Measurements from ENCODE around the gene ZBTB5.
A peak's percentile ranks its signal among the peaks of the same experiment; 100 is the strongest.

ZBTB5 gene

DNA sequence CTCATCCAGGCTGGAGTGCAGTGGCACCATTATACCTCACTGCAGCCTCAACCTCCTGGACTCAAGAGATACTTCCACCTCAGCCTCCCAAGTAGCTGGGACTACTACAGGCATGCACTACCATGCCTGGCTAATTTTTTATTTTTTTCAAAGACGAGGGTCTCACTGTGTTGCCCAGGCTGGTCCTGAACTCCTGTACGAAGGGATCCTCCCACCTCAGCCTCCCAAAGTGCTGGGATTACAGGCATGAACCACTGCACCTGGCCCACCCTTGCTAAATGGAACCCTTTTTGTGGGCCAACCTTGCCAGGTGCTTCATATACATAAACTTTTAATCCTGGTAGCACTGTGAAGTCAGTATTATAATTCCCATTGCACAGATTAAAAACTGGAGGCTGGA, 41.7 kb downstream of the ZBTB5 start:
- Histone ChIP-seq H3K4me3 (ENCODE audit: low read length) (no peak overlapping the region), H3K27me3 (ENCODE audit: insufficient read depth, low read length, poor library complexity) (no peaks in the 10 kb centered on the region), H2AK5ac (ENCODE audit: low read length) (no peak overlapping the region), H3K18ac (ENCODE audit: low read length) (no peak overlapping the region), H3K23ac (ENCODE audit: low read length) (no peak overlapping the region), H3K79me2 (ENCODE audit: control insufficient read depth, insufficient read depth, low read length) (peaks cover 20% of the 10 kb centered on the region), H3K4me1 (ENCODE audit: control insufficient read depth, low read depth, low read length) (peaks cover 7% of the 10 kb centered on the region), H3K36me3 (ENCODE audit: control insufficient read depth, insufficient read depth, low read length) (peaks cover 2% of the 10 kb centered on the region), H4K5ac (ENCODE audit: low read length) (no peak overlapping the region), H3K79me1 (ENCODE audit: low read length) (peaks cover 21% of the 10 kb centered on the region), H4K8ac (ENCODE audit: low read depth, low read length) (no peak overlapping the region), H2BK15ac (replicated peaks; ENCODE audit: low read depth) (no peak overlapping the region), H3K4ac (ENCODE audit: low read depth, low read length) (no peak overlapping the region), H3K9ac (ENCODE audit: low read length) (peak overlapping the region; percentile 99), H3K27ac (ENCODE audit: low read depth, low read length) (no peak overlapping the region), H3K4me2 (ENCODE audit: low read length) (peak overlapping the region; percentile 71), H2BK5ac (ENCODE audit: low read length) (no peak overlapping the region), H3K56ac (ENCODE audit: low read length) (peak overlapping the region; percentile 98), H2BK120ac (ENCODE audit: low read depth, low read length) (no peak overlapping the region)
- no CpG with 5 or more reads among the region's 2 CpGs for WGBS (ENCODE audit: extremely low coverage, insufficient coverage, low lambda C conversion rate)
- DNase-seq = no peak

GRCh38 chr9:37422289-37423104, 42.8 kb downstream of the ZBTB5 start, which contains the start of gene GRHPR:
Gene GRHPR (plus strand): TSS chr9:37422696. CDS start chr9:37422751, 55 bp downstream.
- H3K36me3 ChIP-seq (ENCODE audit: control insufficient read depth, insufficient read depth, low read length) = no peaks in the 10 kb centered on the region
- peak within 1 kb of the TSS; percentile 97 for H3K4me3 ChIP-seq (ENCODE audit: low read length)
- H2AK5ac ChIP-seq (ENCODE audit: low read length) = no peak within 1 kb of the TSS
- H3K4me1 ChIP-seq (ENCODE audit: control insufficient read depth, low read depth, low read length) = peaks cover 7% of the 10 kb centered on the region
- peaks cover 20% of the 10 kb centered on the region for H3K79me2 ChIP-seq (ENCODE audit: control insufficient read depth, insufficient read depth, low read length)
- peak; percentile 76 for DNase-seq
- peak within 1 kb of the TSS; percentile 73 for H3K4me2 ChIP-seq (ENCODE audit: low read length)
- peak within 1 kb of the TSS; percentile 97 for H3K23ac ChIP-seq (ENCODE audit: low read length)
- peak within 1 kb of the TSS; percentile 98 for H3K56ac ChIP-seq (ENCODE audit: low read length)
- H4K5ac ChIP-seq (ENCODE audit: low read length) = peak within 1 kb of the TSS; percentile 33
- no peak within 1 kb of the TSS for H2BK120ac ChIP-seq (ENCODE audit: low read depth, low read length)
- H3K27ac ChIP-seq (ENCODE audit: low read depth, low read length) = no peak within 1 kb of the TSS
- peaks cover 21% of the 10 kb centered on the region for H3K79me1 ChIP-seq (ENCODE audit: low read length)
- no peak within 1 kb of the TSS for H2BK5ac ChIP-seq (ENCODE audit: low read length)
- no peaks in the 10 kb centered on the region for H3K27me3 ChIP-seq (ENCODE audit: insufficient read depth, low read length, poor library complexity)
- peak within 1 kb of the TSS; percentile 77 for H3K18ac ChIP-seq (ENCODE audit: low read length)
- peak within 1 kb of the TSS; percentile 89 for H3K4ac ChIP-seq (ENCODE audit: low read depth, low read length)
- H4K8ac ChIP-seq (ENCODE audit: low read depth, low read length) = no peak within 1 kb of the TSS
- no CpG with 5 or more reads among the region's 56 CpGs for WGBS (ENCODE audit: extremely low coverage, insufficient coverage, low lambda C conversion rate)
- H3K9ac ChIP-seq (ENCODE audit: low read length) = peak within 1 kb of the TSS; percentile 99
- H2BK15ac ChIP-seq (replicated peaks; ENCODE audit: low read depth) = no peak within 1 kb of the TSS

GRCh38 chr9:37421914-37422288, 43.3 kb downstream of the ZBTB5 start:
- no peak overlapping the region for H2BK15ac ChIP-seq (replicated peaks; ENCODE audit: low read depth)
- peak overlapping the region; percentile 99 for H3K9ac ChIP-seq (ENCODE audit: low read length)
- no peaks in the 10 kb centered on the region for H3K27me3 ChIP-seq (ENCODE audit: insufficient read depth, low read length, poor library complexity)
- H3K4ac ChIP-seq (ENCODE audit: low read depth, low read length) = peak overlapping the region; percentile 89
- H2AK5ac ChIP-seq (ENCODE audit: low read length) = no peak overlapping the region
- H3K18ac ChIP-seq (ENCODE audit: low read length) = peak overlapping the region; percentile 62
- H3K4me3 ChIP-seq (ENCODE audit: low read length) = no peak overlapping the region
- H3K36me3 ChIP-seq (ENCODE audit: control insufficient read depth, insufficient read depth, low read length) = no peaks in the 10 kb centered on the region
- peaks cover 21% of the 10 kb centered on the region for H3K79me1 ChIP-seq (ENCODE audit: low read length)
- peak overlapping the region; percentile 33 for H4K5ac ChIP-seq (ENCODE audit: low read length)
- H4K8ac ChIP-seq (ENCODE audit: low read depth, low read length) = no peak overlapping the region
- WGBS (ENCODE audit: extremely low coverage, insufficient coverage, low lambda C conversion rate) = no CpG with 5 or more reads among the region's 8 CpGs
- no peak overlapping the region for H3K27ac ChIP-seq (ENCODE audit: low read depth, low read length)
- peaks cover 7% of the 10 kb centered on the region for H3K4me1 ChIP-seq (ENCODE audit: control insufficient read depth, low read depth, low read length)
- H3K4me2 ChIP-seq (ENCODE audit: low read length) = peak overlapping the region; percentile 73
- H3K79me2 ChIP-seq (ENCODE audit: control insufficient read depth, insufficient read depth, low read length) = peaks cover 20% of the 10 kb centered on the region
- no peak for DNase-seq
- H2BK120ac ChIP-seq (ENCODE audit: low read depth, low read length) = no peak overlapping the region
- H3K56ac ChIP-seq (ENCODE audit: low read length) = peak overlapping the region; percentile 98
- no peak overlapping the region for H2BK5ac ChIP-seq (ENCODE audit: low read length)
- H3K23ac ChIP-seq (ENCODE audit: low read length) = peak overlapping the region; percentile 48

GRCh38 chr9:37420271-37421215, 44.7 kb downstream of the ZBTB5 start:
- no peak overlapping the region for H3K27ac ChIP-seq (ENCODE audit: low read depth, low read length)
- peaks cover 20% of the 10 kb centered on the region for H3K79me2 ChIP-seq (ENCODE audit: control insufficient read depth, insufficient read depth, low read length)
- WGBS (ENCODE audit: extremely low coverage, insufficient coverage, low lambda C conversion rate) = no CpG with 5 or more reads among the region's 12 CpGs
- no peak overlapping the region for H3K4me2 ChIP-seq (ENCODE audit: low read length)
- H3K56ac ChIP-seq (ENCODE audit: low read length) = no peak overlapping the region
- H3K23ac ChIP-seq (ENCODE audit: low read length) = no peak overlapping the region
- H2BK15ac ChIP-seq (replicated peaks; ENCODE audit: low read depth) = no peak overlapping the region
- peaks cover 7% of the 10 kb centered on the region for H3K4me1 ChIP-seq (ENCODE audit: control insufficient read depth, low read depth, low read length)
- no peaks in the 10 kb centered on the region for H3K36me3 ChIP-seq (ENCODE audit: control insufficient read depth, insufficient read depth, low read length)
- no peak overlapping the region for H3K4ac ChIP-seq (ENCODE audit: low read depth, low read length)
- no peak for DNase-seq
- H3K9ac ChIP-seq (ENCODE audit: low read length) = no peak overlapping the region
- no peak overlapping the region for H3K18ac ChIP-seq (ENCODE audit: low read length)
- H4K5ac ChIP-seq (ENCODE audit: low read length) = no peak overlapping the region
- H2BK120ac ChIP-seq (ENCODE audit: low read depth, low read length) = no peak overlapping the region
- H3K79me1 ChIP-seq (ENCODE audit: low read length) = peaks cover 20% of the 10 kb centered on the region
- no peak overlapping the region for H4K8ac ChIP-seq (ENCODE audit: low read depth, low read length)
- H3K4me3 ChIP-seq (ENCODE audit: low read length) = no peak overlapping the region
- no peak overlapping the region for H2AK5ac ChIP-seq (ENCODE audit: low read length)
- H3K27me3 ChIP-seq (ENCODE audit: insufficient read depth, low read length, poor library complexity) = no peaks in the 10 kb centered on the region
- H2BK5ac ChIP-seq (ENCODE audit: low read length) = no peak overlapping the region

- Histone ChIP-seq H3K79me2 (ENCODE audit: control insufficient read depth, insufficient read depth, low read length) (peaks cover 12% of the 10 kb centered on the region), H2BK15ac (replicated peaks; ENCODE audit: low read depth) (no peak overlapping the region), H4K8ac (ENCODE audit: low read depth, low read length) (no peak overlapping the region), H2BK5ac (ENCODE audit: low read length) (no peak overlapping the region), H4K5ac (ENCODE audit: low read length) (no peak overlapping the region), H2BK120ac (ENCODE audit: low read depth, low read length) (no peak overlapping the region), H3K4me1 (ENCODE audit: control insufficient read depth, low read depth, low read length) (peaks cover 7% of the 10 kb centered on the region), H3K4ac (ENCODE audit: low read depth, low read length) (no peak overlapping the region), H3K56ac (ENCODE audit: low read length) (no peak overlapping the region), H3K27me3 (ENCODE audit: insufficient read depth, low read length, poor library complexity) (no peaks in the 10 kb centered on the region), H3K79me1 (ENCODE audit: low read length) (peaks cover 8% of the 10 kb centered on the region), H2AK5ac (ENCODE audit: low read length) (no peak overlapping the region), H3K36me3 (ENCODE audit: control insufficient read depth, insufficient read depth, low read length) (no peaks in the 10 kb centered on the region), H3K4me2 (ENCODE audit: low read length) (no peak overlapping the region), H3K4me3 (ENCODE audit: low read length) (no peak overlapping the region), H3K23ac (ENCODE audit: low read length) (no peak overlapping the region), H3K18ac (ENCODE audit: low read length) (no peak overlapping the region), H3K9ac (ENCODE audit: low read length) (no peak overlapping the region), H3K27ac (ENCODE audit: low read depth, low read length) (no peak overlapping the region)
- no peak for DNase-seq
- WGBS (ENCODE audit: extremely low coverage, insufficient coverage, low lambda C conversion rate) = no CpG with 5 or more reads among the region's 5 CpGs
Measured at GRCh38 chr9:37419204-37419603, 46.0 kb downstream of the ZBTB5 start.
